ENCODE data around the gene KYAT1.

GRCh38 chr9:128861501-128861900 is 20.2 kb downstream of the KYAT1 start:
- no peak for TF ChIP-seq CTCF (IDR thresholded peaks at IDR 0.05)
- no peak for TF ChIP-seq POLR2AphosphoS5 (IDR thresholded peaks at IDR 0.05)
- TF ChIP-seq POLR2A (IDR thresholded peaks at IDR 0.05) = no peak
- TF ChIP-seq EP300 (IDR thresholded peaks at IDR 0.05; ENCODE audit: low read depth) = no peak
